Nephron progenitor cell (in vitro differentiated cells): ENCODE measurements around the gene DCAF10.
"Not testable (repeated sequence)": the region's sequence is repeated elsewhere in the genome, so short reads cannot be mapped to it uniquely, and the experiment has no call there.

Experiments used
- DNase-seq: peaks from one replicate; pipeline ENCODE4 v3.0.0; 2021
- H3K27ac Mint-ChIP-seq: 2 replicates; pipeline ENCODE4 v1.8.0; 2021; ENCODE audit warnings: mild to moderate bottlenecking, moderate library complexity, mixed read lengths
- H3K27me3 Mint-ChIP-seq: 2 replicates; pipeline ENCODE4 v1.8.0; 2021; ENCODE audit warnings: mild to moderate bottlenecking, low read depth, mixed read lengths; ENCODE audit not compliant: poor library complexity
- H3K36me3 Mint-ChIP-seq: 2 replicates; pipeline ENCODE4 v1.8.0; 2021; ENCODE audit warnings: low read depth, mixed read lengths
- H3K4me1 Mint-ChIP-seq: 2 replicates; pipeline ENCODE4 v1.8.0; 2021; ENCODE audit warnings: mixed read lengths
- H3K4me3 Mint-ChIP-seq: 2 replicates; pipeline ENCODE4 v1.8.0; 2021; ENCODE audit warnings: mild to moderate bottlenecking, moderate library complexity, mixed read lengths
- H3K9me3 Mint-ChIP-seq: 2 replicates; pipeline ENCODE4 v1.8.0; 2021; ENCODE audit warnings: mild to moderate bottlenecking, moderate library complexity, mixed read lengths
- CTCF ChIP-seq: fragments of 200-600 bp; sonication (generic); IDR thresholded peaks from 2 replicates; pipeline ENCODE4 v1.5.0; 2021; ENCODE audit warnings: antibody characterized with exemption

The DCAF10 gene, protein sequence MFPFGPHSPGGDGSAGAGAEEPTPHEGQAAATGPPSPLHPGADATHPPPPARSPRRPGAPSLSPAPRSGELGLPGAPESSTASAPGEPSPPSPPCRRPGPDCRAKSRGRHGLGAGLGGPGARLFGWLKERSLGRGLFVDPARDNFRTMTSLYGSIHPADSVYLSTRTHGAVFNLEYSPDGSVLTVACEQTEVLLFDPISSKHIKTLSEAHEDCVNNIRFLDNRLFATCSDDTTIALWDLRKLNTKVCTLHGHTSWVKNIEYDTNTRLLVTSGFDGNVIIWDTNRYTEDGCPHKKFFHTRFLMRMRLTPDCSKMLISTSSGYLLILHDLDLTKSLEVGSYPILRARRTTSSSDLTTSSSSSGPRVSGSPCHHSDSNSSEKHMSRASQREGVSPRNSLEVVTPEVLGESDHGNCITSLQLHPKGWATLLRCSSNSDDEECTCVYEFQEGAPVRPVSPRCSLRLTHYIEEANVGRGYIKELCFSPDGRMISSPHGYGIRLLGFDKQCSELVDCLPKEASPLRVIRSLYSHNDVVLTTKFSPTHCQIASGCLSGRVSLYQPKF

DNA sequence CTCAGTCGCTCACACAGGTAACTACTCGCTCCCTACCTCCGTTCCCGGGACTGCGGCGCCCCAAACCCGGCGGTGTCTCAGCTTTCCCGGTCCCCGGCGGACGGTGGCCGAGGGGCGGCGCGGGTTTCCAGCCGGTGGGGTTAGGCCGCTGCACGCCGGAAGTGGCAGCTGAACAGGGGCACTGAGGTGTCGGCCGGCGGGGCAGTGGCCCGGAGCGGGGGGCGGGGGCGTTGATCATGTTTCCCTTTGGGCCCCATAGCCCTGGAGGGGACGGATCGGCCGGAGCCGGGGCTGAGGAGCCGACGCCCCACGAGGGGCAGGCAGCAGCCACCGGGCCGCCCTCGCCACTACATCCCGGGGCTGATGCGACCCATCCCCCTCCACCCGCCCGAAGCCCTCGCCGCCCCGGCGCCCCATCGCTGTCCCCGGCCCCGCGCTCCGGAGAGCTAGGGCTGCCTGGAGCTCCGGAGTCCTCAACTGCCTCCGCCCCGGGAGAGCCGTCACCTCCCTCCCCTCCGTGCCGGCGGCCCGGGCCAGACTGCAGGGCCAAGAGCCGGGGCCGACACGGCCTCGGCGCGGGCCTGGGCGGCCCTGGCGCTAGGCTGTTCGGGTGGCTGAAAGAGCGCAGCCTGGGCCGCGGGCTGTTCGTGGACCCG, at the start of gene DCAF10:
Gene DCAF10, plus strand, starts transcription at position 167 of the 656 bp plus-strand sequence. Its CDS starts 70 bp downstream, at position 237.
- DNase-seq: peak; percentile 95
- Mint-ChIP-seq H3K9me3 (no peaks in the 10 kb centered on the region), H3K4me3 (peak within 1 kb of the TSS; percentile 95), H3K36me3 (peaks cover 12% of the 10 kb centered on the region), H3K27ac (peak within 1 kb of the TSS; percentile 85), H3K27me3 (peaks cover 20% of the 10 kb centered on the region), H3K4me1 (peaks cover 28% of the 10 kb centered on the region)
- TF ChIP-seq CTCF: no peak

GRCh38 chr9:37751186-37751585, 49.4 kb upstream of the DCAF10 start:
- H3K4me1 Mint-ChIP-seq: peaks cover 11% of the 10 kb centered on the region
- no peak overlapping the region for H3K4me3 Mint-ChIP-seq
- no peak for TF ChIP-seq CTCF
- H3K36me3 Mint-ChIP-seq: peaks cover 5% of the 10 kb centered on the region
- peaks cover 7% of the 10 kb centered on the region for H3K9me3 Mint-ChIP-seq
- H3K27me3 Mint-ChIP-seq: peaks cover 8% of the 10 kb centered on the region
- DNase-seq: no peak
- H3K27ac Mint-ChIP-seq: no peak overlapping the region

- H3K9me3 Mint-ChIP-seq, H3K36me3 Mint-ChIP-seq, DNase-seq, H3K4me3 Mint-ChIP-seq, H3K27me3 Mint-ChIP-seq, H3K27ac Mint-ChIP-seq: not testable (repeated sequence)
- peaks cover 11% of the 10 kb centered on the region for H3K4me1 Mint-ChIP-seq
These were observed 48.9 kb upstream of the DCAF10 start for GRCh38 chr9:37751704-37752103.

GRCh38 chr9:37752112-37752511, 48.5 kb upstream of the DCAF10 start:
- H3K36me3 Mint-ChIP-seq, H3K27ac Mint-ChIP-seq, H3K9me3 Mint-ChIP-seq, DNase-seq, H3K27me3 Mint-ChIP-seq, H3K4me3 Mint-ChIP-seq: not testable (repeated sequence)
- peaks cover 11% of the 10 kb centered on the region for H3K4me1 Mint-ChIP-seq

DNA sequence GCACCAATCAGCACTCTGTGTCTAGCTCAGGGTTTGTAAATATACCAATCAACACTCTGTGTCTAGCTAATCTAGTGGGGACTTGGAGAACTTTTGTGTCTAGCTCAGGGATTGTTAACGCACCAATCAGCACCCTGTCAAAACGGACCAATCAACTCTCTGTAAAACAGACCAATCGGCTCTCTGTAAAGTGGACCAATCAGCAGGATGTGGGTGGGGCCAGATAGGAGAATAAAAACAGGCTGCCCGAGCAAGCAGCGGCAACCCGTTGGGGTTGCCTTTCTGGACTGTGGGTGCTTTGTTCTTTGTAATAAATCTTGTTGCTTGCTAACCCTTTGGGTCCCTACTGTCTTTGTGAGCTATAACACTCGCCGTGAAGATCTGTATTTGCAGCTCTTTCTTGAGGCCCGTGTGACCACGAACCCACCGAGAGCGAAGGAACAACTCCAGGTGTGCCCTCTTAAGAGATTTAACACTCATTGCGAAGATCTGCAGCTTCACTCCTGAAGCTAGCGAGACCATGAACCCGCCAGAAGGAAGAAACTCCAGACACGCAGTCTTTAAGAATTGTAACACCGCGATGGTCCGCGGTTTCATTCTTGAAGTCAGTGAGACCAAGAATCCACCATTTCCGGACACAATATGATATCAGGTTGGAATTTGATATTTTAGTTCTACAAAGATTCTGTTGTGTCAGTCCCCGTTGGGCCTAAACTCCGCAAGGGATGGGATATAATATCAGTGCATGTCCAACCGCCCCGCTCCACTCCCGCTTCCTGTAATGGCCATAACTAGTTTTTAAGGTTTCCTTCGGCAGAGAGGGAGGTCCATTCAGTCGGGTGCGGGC, 47.7 kb upstream of the DCAF10 start:
- peak overlapping the region; percentile 92 for H3K4me3 Mint-ChIP-seq
- peaks cover 11% of the 10 kb centered on the region for H3K4me1 Mint-ChIP-seq
- H3K27me3 Mint-ChIP-seq: peaks cover 8% of the 10 kb centered on the region
- no peak for DNase-seq
- H3K27ac Mint-ChIP-seq: no peak overlapping the region
- no peak for TF ChIP-seq CTCF
- H3K9me3 Mint-ChIP-seq: peaks cover 7% of the 10 kb centered on the region
- peaks cover 5% of the 10 kb centered on the region for H3K36me3 Mint-ChIP-seq

GRCh38 chr9:37753489-37754190, 47.0 kb upstream of the DCAF10 start, which contains the start of gene TRMT10B:
Gene TRMT10B (plus strand): TSS chr9:37753805. CDS start chr9:37761932, 8,127 bp downstream.
- Mint-ChIP-seq H3K27me3 (peaks cover 8% of the 10 kb centered on the region), H3K27ac (peak within 1 kb of the TSS; percentile 66), H3K4me1 (peaks cover 11% of the 10 kb centered on the region), H3K36me3 (peaks cover 5% of the 10 kb centered on the region), H3K4me3 (peak within 1 kb of the TSS; percentile 92), H3K9me3 (peaks cover 7% of the 10 kb centered on the region)
- no peak for TF ChIP-seq CTCF
- peak; percentile 84 for DNase-seq
